Heart left ventricle (tissue), 16 donors: ENCODE measurements around the gene SNX6. TPM values are rescaled to one million over a fixed set of nuclear protein-coding genes. Genes with fewer than 3 reads are reported as not detected.

Experiments used
- ATAC-seq, 4 donors: fragments of 200-7000 bp; cut with Tn5 transposase; one replicate each; pipeline ENCODE4 v1.9.1; 2020 to 2022; ENCODE audit warnings: moderate library complexity in 4 of 4, mild to moderate bottlenecking in 3 of 4, moderate number of reproducible peaks in 1 of 4
- DNase-seq, 5 donors: peaks; one replicate each; pipeline ENCODE4 v3.0.0-alpha.2; 2020
- H3K27ac ChIP-seq, 12 donors: fragments of 200-600 bp; sonication (generic) in 4 of 12; one replicate each; pipeline versions ENCODE4 v1.5.0 to v1.8.0; 2016 to 2022; ENCODE audit warnings: mild to moderate bottlenecking in 2 of 12
- H3K27me3 ChIP-seq, 9 donors: fragments of 200-600 bp; sonication (generic) in 2 of 9; one replicate each; pipeline versions ENCODE4 v1.5.1 to v1.8.0; 2016 to 2022; ENCODE audit warnings: mild to moderate bottlenecking in 3 of 9
- H3K36me3 ChIP-seq, 9 donors: fragments of 200-600 bp; sonication (generic) in 2 of 9; one replicate each; pipeline versions ENCODE4 v1.5.0 to v1.8.0; 2018 to 2022; ENCODE audit warnings: mild to moderate bottlenecking in 2 of 9
- H3K4me1 ChIP-seq, 12 donors: fragments of 200-600 bp; sonication (generic) in 4 of 12; one replicate each; pipeline versions ENCODE4 v1.5.0 to v1.8.0; 2016 to 2022; ENCODE audit warnings: mild to moderate bottlenecking in 3 of 12
- H3K4me3 ChIP-seq, 12 donors: fragments of 200-600 bp; sonication (generic) in 4 of 12; one replicate each; pipeline versions ENCODE4 v1.5.0 to v1.8.0; 2017 to 2022; ENCODE audit warnings: mild to moderate bottlenecking in 9 of 12, moderate library complexity in 4 of 12
- H3K9me3 ChIP-seq, 12 donors: fragments of 200-600 bp; sonication (generic) in 4 of 12; one replicate each; pipeline versions ENCODE4 v1.5.0 to v1.8.0; 2016 to 2022; ENCODE audit warnings: mild to moderate bottlenecking in 1 of 12
- CTCF ChIP-seq, 12 donors: fragments of 200-600 bp; sonication (generic) in 4 of 12; IDR thresholded peaks; one replicate each; pipeline versions ENCODE4 v1.5.0 to v1.8.0; 2018 to 2022; ENCODE audit warnings: antibody characterized with exemption in 12 of 12, mild to moderate bottlenecking in 5 of 12
- POLR2A ChIP-seq, 2 donors: fragments of 450-650 bp; IDR thresholded peaks; one replicate each; pipeline ENCODE4 v1.6.1; 2017; ENCODE audit warnings: antibody characterized with exemption in 2 of 2, mild to moderate bottlenecking in 2 of 2, moderate library complexity in 2 of 2
- WGBS, 4 donors: extraction: QIAGEN DNeasy Blood & Tissue Kit in 2 of 4; methylation state at CpG; one replicate each; pipeline versions ENCODE4 v1.1.5 to v1.1.7; 2013 to 2018; 5-methylcytosine and 5-hydroxymethylcytosine counted together
- intact Hi-C, 10 donors: fragments of 100-400 bp; cut with DNase I; formaldehyde crosslinking; loops; one replicate each; pipeline versions ENCODE4 v1.11.1 to v1.14.2; 2022
- polyA plus RNA-seq, 2 donors: library from polyadenylated mRNA; stranded (reverse); fragments of 200-250 nt; gene quantifications; one replicate each; pipeline ENCODE4 v1.2.3, GENCODE V29; 2013
- total RNA-seq, 9 donors: library from RNA; depleted of rRNA in 2 of 9; stranded (reverse); fragments of >200 nt in 2 of 9; fragmentation: NEBNext Ultra II Directional in 3 of 9; extraction: Animal tissue kit (Norgen Biotek cat#: 25700) in 3 of 9; gene quantifications; one replicate each; pipeline versions ENCODE4 v1.1.0 to v1.2.4, GENCODE V29; 2016 to 2023
- donor health status: ischemic (EF 13 %, LVEDD 7.1; RV severe dilation, severe dysfunction).
- donor health status: healthy with polysubstance abuse.
- donor health status: DM: no; HTN: yes; CAD: no.
- donor health status: DM: no; HTN: no; CAD: no.
- donor health status: ischemic (EF 25% LVEDD 6.9; RV normal size, moderate dysfunction).
- donor health status: ischemic (EF 25% LVEDD 5.7; RV mildly dilated, moderate dysfunction).
- donor health status: healthy.
- donor health status: DM: yes; HTN: yes; CAD: no.
- donor health status: ischemic (EF 35%, LVEDD 5.7; RV mildly dilated, moderate dysfunction).
- donor health status: nonischemic (EF 11% LVEDD 7.7; RV severe dilation, severe dysfunction).
- donor health status: DM: yes; HTN: yes; CAD: no.
- donor health status: PGD.
- donor health status: ischemic (EF 29% LVEDD 5.4; RV normal size, mild dysfunction).
- donor health status: nonischemic (EF 23%, LVEDD 6.1; RV moderate dilation, normal function).

Gene SNX6
- total and polyA plus RNA-seq, 11 donors, result 13.4 to 103 (median 64.3) TPM

GRCh38 chr14:34605461-34605860 lies 24.5 kb downstream of the SNX6 start:
- Histone ChIP-seq H3K4me1 (peaks cover 0 to 19% (median 0%) of the 10 kb centered on the region in 12 donors), H3K27me3 (no peaks in the 10 kb centered on the region), H3K9me3 (no peaks in the 10 kb centered on the region), H3K4me3 (no peak overlapping the region), H3K27ac (peak overlapping the region in 3 of 12 donors; percentile 7 to 84 (median 18)), H3K36me3 (peaks cover 0 to 96% (median 91%) of the 10 kb centered on the region in 9 donors)
- intact Hi-C loops, result no loop called here
- no peak for ATAC-seq
- TF ChIP-seq CTCF (IDR thresholded peaks at IDR 0.05) (no peak), POLR2A (IDR thresholded peaks at IDR 0.05) (no peak)
- no peak for DNase-seq
- WGBS, 4 donors, result 88 to 98% (median 94%) methylated on average over 2 of the region's 2 CpGs

GRCh38 chr14:34604995-34605394 lies 25.0 kb downstream of the SNX6 start:
- TF ChIP-seq CTCF (IDR thresholded peaks at IDR 0.05) (no peak), POLR2A (IDR thresholded peaks at IDR 0.05) (no peak)
- Histone ChIP-seq H3K4me1 (peaks cover 0 to 19% (median 0%) of the 10 kb centered on the region in 12 donors), H3K27me3 (no peaks in the 10 kb centered on the region), H3K9me3 (no peaks in the 10 kb centered on the region), H3K4me3 (no peak overlapping the region), H3K36me3 (peaks cover 0 to 100% (median 96%) of the 10 kb centered on the region in 9 donors), H3K27ac (peak overlapping the region in 2 of 12 donors; percentile 7 to 84)
- ATAC-seq (peak in 1 of 4 donors; percentile 44), DNase-seq (no peak)
- WGBS, 4 donors, result 86 to 93% (median 88%) methylated on average over 1 of the region's 1 CpG
- intact Hi-C loops, result no loop called here

GRCh38 chr14:34596891-34597290 lies 33.1 kb downstream of the SNX6 start:
- H3K27me3 ChIP-seq, result no peaks in the 10 kb centered on the region
- no peak overlapping the region for H3K27ac ChIP-seq
- no peak overlapping the region for H3K4me3 ChIP-seq
- H3K4me1 ChIP-seq, result peaks cover 0 to 14% (median 5%) of the 10 kb centered on the region in 12 donors
- intact Hi-C loops, result no loop called here
- DNase-seq (no peak), ATAC-seq (no peak)
- no peak for TF ChIP-seq CTCF (IDR thresholded peaks at IDR 0.05)
- no peak for TF ChIP-seq POLR2A (IDR thresholded peaks at IDR 0.05)
- peaks cover 0 to 100% (median 99%) of the 10 kb centered on the region in 9 donors for H3K36me3 ChIP-seq
- 77 to 85% (median 81%) methylated on average over 3 of the region's 3 CpGs for WGBS, 4 donors
- no peaks in the 10 kb centered on the region for H3K9me3 ChIP-seq

GRCh38 chr14:34593740-34594375 lies 36.1 kb downstream of the SNX6 start:
- H3K36me3 ChIP-seq, result peaks cover 0 to 100% (median 99%) of the 10 kb centered on the region in 9 donors
- H3K4me3 ChIP-seq, result no peak overlapping the region
- TF ChIP-seq POLR2A (IDR thresholded peaks at IDR 0.05), result no peak
- TF ChIP-seq CTCF (IDR thresholded peaks at IDR 0.05), result no peak
- ATAC-seq (no peak), DNase-seq (no peak)
- H3K27ac ChIP-seq, result peak overlapping the region in 5 of 12 donors; percentile 24 to 72 (median 61)
- H3K4me1 ChIP-seq, result peaks cover 0 to 15% (median 5%) of the 10 kb centered on the region in 12 donors
- no peaks in the 10 kb centered on the region for H3K9me3 ChIP-seq
- H3K27me3 ChIP-seq, result no peaks in the 10 kb centered on the region
- WGBS, 4 donors, result 93 to 98% (median 97%) methylated on average over 11 of the region's 11 CpGs
- intact Hi-C loops, result no loop called here
